ENCODE measurements around the gene RANBP9.

Gene RANBP9

DNA sequence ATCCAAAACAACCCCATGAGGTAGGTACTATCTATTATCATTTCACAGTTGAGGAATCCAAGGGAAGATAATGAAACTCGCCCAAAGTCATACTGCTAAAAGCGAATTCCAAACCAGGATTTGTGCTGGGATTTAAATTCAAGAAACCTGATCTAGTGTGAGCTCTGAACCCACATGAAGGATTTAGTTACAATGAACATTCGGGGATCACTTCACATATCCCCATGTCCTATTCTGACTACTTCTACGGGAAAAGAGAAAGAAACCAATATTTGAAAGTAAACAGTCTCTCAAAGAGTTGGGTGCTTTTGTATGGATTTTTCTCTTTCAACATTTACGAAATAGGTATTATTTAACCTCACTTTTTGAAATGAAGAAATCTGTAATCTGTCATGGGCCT, 12.9 kb downstream of the RANBP9 start:
- no peak overlapping the region for H3K4me3 Mint-ChIP-seq

DNA sequence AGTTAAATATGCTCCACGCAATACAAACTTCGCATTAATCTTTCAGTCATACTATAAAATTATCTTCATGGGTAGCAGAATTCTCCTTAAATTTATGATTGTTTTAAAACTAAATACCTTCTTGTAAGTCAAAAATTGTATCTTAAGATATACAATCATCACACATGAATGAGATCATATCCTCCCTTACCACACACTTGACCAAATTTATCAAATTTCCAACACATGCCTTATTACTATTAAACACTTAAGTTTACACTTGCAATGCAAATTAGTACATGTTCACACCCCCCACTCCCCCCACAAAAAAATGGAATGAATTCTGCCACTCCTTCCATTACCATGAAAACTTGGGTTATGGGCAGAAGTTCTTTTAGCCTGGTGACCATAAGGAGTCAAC, 13.8 kb downstream of the RANBP9 start:
- H3K4me1 Mint-ChIP-seq = peaks cover 30 to 59% of the 10 kb centered on the region in 2 donors
- no peaks in the 10 kb centered on the region for H3K27me3 Mint-ChIP-seq
- no peak overlapping the region for H3K4me3 Mint-ChIP-seq
- no peak for DNase-seq
- no peaks in the 10 kb centered on the region for H3K9me3 Mint-ChIP-seq
- H3K27ac Mint-ChIP-seq = no peak overlapping the region
- no peak for ATAC-seq (replicated peaks)
- H3K36me3 Mint-ChIP-seq = peaks cover 21 to 32% of the 10 kb centered on the region in 2 donors

More for the DNA sequence above, 12.9 kb downstream of the RANBP9 start:
- peaks cover 28 to 55% of the 10 kb centered on the region in 2 donors for H3K4me1 Mint-ChIP-seq
- H3K36me3 Mint-ChIP-seq = peaks cover 18 to 29% of the 10 kb centered on the region in 2 donors
- H3K27me3 Mint-ChIP-seq = no peaks in the 10 kb centered on the region
- H3K27ac Mint-ChIP-seq = no peak overlapping the region
- ATAC-seq (replicated peaks) = no peak
- no peaks in the 10 kb centered on the region for H3K9me3 Mint-ChIP-seq
- DNase-seq = no peak

DNA sequence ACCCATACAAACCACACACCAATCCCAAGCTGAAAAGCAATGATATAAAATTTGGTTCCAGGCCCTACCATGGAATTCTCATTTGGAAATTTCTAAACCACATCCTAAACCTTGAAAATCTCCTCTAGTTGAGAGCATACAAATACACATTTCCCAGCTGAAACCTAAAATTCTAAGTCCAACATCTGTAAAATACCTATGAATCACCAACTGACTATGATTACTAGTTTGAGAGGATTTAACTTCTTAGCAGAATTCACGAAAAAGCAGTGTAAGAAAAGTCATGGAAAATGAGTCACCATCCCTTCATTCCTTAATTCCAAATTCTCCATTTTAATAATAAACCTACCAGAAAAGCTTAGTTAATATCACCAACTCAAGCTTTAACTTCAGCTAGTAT, 15.4 kb downstream of the RANBP9 start:
- H3K27me3 Mint-ChIP-seq = no peaks in the 10 kb centered on the region
- no peak overlapping the region for H3K4me3 Mint-ChIP-seq
- ATAC-seq (replicated peaks) = no peak
- H3K4me1 Mint-ChIP-seq = peaks cover 27 to 56% of the 10 kb centered on the region in 2 donors
- H3K27ac Mint-ChIP-seq = no peak overlapping the region
- H3K36me3 Mint-ChIP-seq = peaks cover 24 to 28% of the 10 kb centered on the region in 2 donors
- no peak for DNase-seq
- no peaks in the 10 kb centered on the region for H3K9me3 Mint-ChIP-seq

DNA sequence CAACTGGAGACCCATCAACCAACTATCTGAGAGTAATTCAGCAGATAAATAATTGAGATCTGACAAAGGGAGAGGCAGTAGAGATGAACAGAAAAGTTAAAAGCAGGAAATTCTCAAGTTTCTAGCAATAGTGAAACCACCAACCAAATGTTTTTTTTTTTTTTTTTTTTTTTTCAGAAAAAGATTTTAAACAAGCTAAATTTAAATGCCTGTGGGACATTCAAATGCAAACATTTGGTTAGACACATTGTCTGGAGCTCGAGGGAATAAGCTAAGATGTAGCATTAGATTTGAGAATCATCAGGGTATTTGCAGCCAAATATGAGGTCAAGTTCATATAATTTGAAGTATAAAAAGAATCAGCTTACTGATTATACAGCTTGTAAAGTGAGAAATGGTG, 16.4 kb downstream of the RANBP9 start:
- peaks cover 18 to 28% of the 10 kb centered on the region in 2 donors for H3K36me3 Mint-ChIP-seq
- H3K4me1 Mint-ChIP-seq = peaks cover 21 to 47% of the 10 kb centered on the region in 2 donors
- no peak overlapping the region for H3K27ac Mint-ChIP-seq
- no peaks in the 10 kb centered on the region for H3K27me3 Mint-ChIP-seq
- no peak for ATAC-seq (replicated peaks)
- no peak overlapping the region for H3K4me3 Mint-ChIP-seq
- H3K9me3 Mint-ChIP-seq = no peaks in the 10 kb centered on the region
- no peak for DNase-seq

DNA sequence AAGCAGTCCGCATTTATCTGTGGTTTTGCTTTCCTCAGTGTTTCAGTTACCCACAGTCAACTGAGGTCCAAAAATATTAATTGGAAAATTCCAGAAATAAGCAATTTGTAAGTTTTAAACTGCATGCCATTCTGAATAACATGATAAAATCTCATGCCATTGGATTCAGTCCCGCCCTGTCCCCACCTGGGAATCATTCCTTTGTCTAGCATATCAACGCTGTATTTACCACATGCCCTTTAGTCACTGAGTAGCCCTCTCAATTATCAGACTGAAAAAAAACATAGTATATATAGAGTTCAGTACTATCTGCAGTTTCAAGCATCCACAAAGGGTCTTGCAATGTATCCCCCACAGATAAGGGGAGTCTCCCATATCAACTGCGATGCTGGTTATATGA, 17.1 kb downstream of the RANBP9 start:
- peaks cover 2 to 3% of the 10 kb centered on the region in 2 donors for H3K9me3 Mint-ChIP-seq
- no peaks in the 10 kb centered on the region for H3K27me3 Mint-ChIP-seq
- H3K36me3 Mint-ChIP-seq = peaks cover 22 to 33% of the 10 kb centered on the region in 2 donors
- DNase-seq (no peak), ATAC-seq (replicated peaks) (no peak)
- H3K4me1 Mint-ChIP-seq = peaks cover 22 to 49% of the 10 kb centered on the region in 2 donors
- H3K4me3 Mint-ChIP-seq = no peak overlapping the region
- no peak overlapping the region for H3K27ac Mint-ChIP-seq

DNA sequence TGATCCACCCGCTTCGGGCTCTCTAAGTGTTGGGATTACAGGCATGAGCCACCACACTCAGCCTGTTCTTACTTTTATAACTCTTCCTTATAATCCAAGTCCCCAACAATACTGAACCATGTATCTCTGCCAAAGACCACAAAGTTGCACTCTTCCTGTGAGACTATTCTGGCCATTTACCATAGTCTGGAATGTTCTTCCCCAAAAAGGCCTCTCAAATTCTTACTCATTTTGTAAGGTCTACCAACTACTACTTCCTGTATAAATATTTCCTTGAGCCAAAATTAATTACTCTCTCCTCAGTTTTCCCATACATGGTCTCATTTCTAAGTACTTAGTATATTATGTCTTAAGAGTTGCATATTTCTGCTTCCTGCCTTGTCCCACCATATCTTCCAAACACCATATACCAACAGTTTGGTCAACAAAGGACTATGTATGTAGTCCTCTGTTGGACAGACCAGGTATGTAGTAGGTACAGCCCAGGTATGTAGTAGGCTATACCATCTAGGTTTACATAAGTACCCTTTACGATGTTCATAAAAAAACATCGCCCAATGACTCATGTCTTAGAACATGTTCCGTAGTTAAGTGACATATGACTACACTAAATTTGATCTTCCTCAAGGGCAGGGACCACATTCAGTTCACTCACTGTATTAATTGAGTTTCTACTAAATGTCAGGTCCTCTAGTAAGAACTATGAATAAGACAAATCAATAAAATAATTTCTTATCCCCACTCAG, 22.0 kb downstream of the RANBP9 start:
- peaks cover 37 to 52% of the 10 kb centered on the region in 2 donors for H3K36me3 Mint-ChIP-seq
- peaks cover 4% of the 10 kb centered on the region in 2 donors for H3K9me3 Mint-ChIP-seq
- no peak for ATAC-seq (replicated peaks)
- no peak overlapping the region for H3K4me3 Mint-ChIP-seq
- H3K27ac Mint-ChIP-seq = peak overlapping the region; percentile 21
- H3K4me1 Mint-ChIP-seq = peaks cover 27 to 52% of the 10 kb centered on the region in 2 donors
- H3K27me3 Mint-ChIP-seq = no peaks in the 10 kb centered on the region
- no peak for DNase-seq

DNA sequence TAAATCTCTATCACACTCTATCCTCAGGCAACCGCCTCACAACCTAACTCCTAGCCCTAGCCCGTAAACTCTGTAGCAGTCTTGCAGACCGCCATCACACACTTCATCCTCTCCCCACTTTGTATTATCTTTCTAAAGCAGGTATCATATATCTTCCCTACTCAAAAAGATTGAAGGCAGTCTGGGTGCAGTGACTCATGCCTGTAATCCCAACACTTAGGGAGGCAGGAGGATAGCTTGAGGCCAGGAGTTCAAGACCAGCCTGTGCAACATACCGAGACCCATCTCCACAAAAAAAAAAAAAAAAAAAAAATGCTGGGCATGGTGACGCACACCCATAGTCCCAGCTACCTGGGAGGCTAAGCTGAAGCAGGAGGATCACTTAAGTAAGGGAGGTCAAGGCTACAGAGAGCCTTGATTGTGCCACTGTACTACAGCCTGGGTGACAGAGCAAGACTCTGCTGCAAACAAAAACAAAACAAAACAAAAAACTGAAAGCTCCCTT, 22.9 kb downstream of the RANBP9 start:
- no peaks in the 10 kb centered on the region for H3K27me3 Mint-ChIP-seq
- no peak for ATAC-seq (replicated peaks)
- no peak overlapping the region for H3K27ac Mint-ChIP-seq
- H3K36me3 Mint-ChIP-seq = peaks cover 34 to 52% of the 10 kb centered on the region in 2 donors
- no peak overlapping the region for H3K4me3 Mint-ChIP-seq
- peaks cover 34 to 54% of the 10 kb centered on the region in 2 donors for H3K4me1 Mint-ChIP-seq
- no peak for DNase-seq
- peaks cover 4% of the 10 kb centered on the region in 2 donors for H3K9me3 Mint-ChIP-seq

DNA sequence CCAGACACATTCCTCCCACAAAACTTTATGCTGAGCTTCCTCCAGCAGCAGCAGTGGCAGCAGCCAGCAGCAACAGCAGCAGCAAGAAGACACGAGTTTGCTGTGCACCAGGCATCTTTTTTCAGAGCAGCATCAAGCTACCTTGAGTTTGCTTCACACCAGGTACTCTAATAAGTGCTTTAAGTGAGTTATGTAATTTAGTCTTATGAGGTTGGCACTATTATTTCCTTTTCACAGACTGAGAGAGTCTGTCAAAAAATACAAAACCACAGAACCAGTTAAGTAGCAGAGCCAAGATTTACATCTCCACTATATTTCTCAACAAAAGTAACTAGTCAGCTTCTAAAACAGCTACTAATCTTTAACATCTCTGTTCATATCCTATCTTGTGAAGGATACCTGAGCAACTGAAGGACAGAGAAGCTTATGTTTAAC, 23.7 kb downstream of the RANBP9 start:
- peak overlapping the region; percentile 59 for H3K27ac Mint-ChIP-seq
- peaks cover 35 to 56% of the 10 kb centered on the region in 2 donors for H3K4me1 Mint-ChIP-seq
- H3K4me3 Mint-ChIP-seq = no peak overlapping the region
- no peak for DNase-seq
- H3K27me3 Mint-ChIP-seq = no peaks in the 10 kb centered on the region
- no peak for ATAC-seq (replicated peaks)
- peaks cover 4% of the 10 kb centered on the region in 2 donors for H3K9me3 Mint-ChIP-seq
- peaks cover 33 to 52% of the 10 kb centered on the region in 2 donors for H3K36me3 Mint-ChIP-seq

DNA sequence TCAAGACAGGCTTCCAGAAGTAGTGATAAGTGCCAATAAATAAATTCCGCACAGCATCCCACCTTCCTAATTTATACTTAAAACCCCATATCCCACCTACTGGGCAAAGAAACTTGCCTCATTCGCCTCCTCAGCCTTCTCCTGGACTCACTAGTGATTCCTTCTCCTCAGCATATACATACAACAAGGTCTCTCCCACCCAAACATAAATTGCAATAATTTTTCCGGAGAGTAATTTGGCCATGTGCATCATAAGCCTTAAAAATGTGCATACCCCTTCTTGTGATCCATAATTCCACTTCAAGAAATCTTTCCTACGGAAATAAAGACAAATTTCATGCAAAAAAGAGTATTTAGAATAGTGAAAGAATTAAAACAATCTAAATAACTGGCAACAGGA, 26.8 kb downstream of the RANBP9 start:
- DNase-seq (no peak), ATAC-seq (replicated peaks) (no peak)
- H3K27me3 Mint-ChIP-seq = no peaks in the 10 kb centered on the region
- no peak overlapping the region for H3K4me3 Mint-ChIP-seq
- peaks cover 40 to 63% of the 10 kb centered on the region in 2 donors for H3K4me1 Mint-ChIP-seq
- peaks cover 36 to 64% of the 10 kb centered on the region in 2 donors for H3K36me3 Mint-ChIP-seq
- H3K9me3 Mint-ChIP-seq = peaks cover 4 to 5% of the 10 kb centered on the region in 2 donors
- no peak overlapping the region for H3K27ac Mint-ChIP-seq

DNA sequence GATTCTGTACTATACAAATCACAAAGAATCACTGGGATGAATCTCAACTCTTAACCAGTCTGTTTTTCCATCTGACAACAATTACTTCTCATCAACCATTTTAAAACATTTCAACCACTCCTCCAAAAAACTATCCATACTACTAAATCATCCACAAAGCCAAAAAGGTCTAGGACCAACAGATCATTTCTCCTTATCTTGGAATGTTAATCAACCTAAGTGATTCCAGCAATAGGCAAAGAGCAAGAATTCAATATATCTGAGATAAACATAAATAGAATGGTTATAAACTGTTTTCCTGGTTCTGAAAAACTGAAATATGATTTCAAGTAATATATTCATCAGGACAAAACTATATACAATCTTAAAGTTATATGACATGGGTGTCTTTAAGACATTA, 28.6 kb downstream of the RANBP9 start:
- Mint-ChIP-seq H3K4me3 (no peak overlapping the region), H3K4me1 (peaks cover 31 to 45% of the 10 kb centered on the region in 2 donors), H3K9me3 (peaks cover 0 to 1% of the 10 kb centered on the region in 2 donors), H3K27ac (no peak overlapping the region), H3K27me3 (no peaks in the 10 kb centered on the region), H3K36me3 (peaks cover 27 to 60% of the 10 kb centered on the region in 2 donors)
- ATAC-seq (replicated peaks) (no peak), DNase-seq (no peak)

DNA sequence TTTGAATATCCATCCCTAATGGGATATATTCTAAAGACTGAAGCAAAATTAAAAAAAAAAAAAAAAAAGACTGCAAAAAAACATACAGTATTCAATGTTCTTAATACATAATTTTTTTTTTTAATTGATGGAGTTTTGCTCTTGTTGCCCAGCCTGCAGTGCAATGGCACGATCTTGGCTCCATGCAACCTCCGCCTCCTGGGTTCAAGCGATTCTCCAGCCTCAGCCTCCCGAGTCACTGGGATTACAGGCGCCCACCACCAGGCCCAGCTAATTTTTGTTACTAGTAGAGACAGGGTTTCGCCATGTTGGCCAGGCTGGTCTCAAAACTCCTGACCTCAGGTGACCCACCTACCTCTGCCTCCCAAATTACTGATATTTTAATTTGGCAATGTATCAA, 29.3 kb downstream of the RANBP9 start:
- H3K36me3 Mint-ChIP-seq = peaks cover 21 to 54% of the 10 kb centered on the region in 2 donors
- no peak overlapping the region for H3K27ac Mint-ChIP-seq
- no peak overlapping the region for H3K4me3 Mint-ChIP-seq
- DNase-seq (no peak), ATAC-seq (replicated peaks) (no peak)
- no peaks in the 10 kb centered on the region for H3K27me3 Mint-ChIP-seq
- H3K4me1 Mint-ChIP-seq = peaks cover 25 to 38% of the 10 kb centered on the region in 2 donors
- peaks cover 0 to 1% of the 10 kb centered on the region in 2 donors for H3K9me3 Mint-ChIP-seq

DNA sequence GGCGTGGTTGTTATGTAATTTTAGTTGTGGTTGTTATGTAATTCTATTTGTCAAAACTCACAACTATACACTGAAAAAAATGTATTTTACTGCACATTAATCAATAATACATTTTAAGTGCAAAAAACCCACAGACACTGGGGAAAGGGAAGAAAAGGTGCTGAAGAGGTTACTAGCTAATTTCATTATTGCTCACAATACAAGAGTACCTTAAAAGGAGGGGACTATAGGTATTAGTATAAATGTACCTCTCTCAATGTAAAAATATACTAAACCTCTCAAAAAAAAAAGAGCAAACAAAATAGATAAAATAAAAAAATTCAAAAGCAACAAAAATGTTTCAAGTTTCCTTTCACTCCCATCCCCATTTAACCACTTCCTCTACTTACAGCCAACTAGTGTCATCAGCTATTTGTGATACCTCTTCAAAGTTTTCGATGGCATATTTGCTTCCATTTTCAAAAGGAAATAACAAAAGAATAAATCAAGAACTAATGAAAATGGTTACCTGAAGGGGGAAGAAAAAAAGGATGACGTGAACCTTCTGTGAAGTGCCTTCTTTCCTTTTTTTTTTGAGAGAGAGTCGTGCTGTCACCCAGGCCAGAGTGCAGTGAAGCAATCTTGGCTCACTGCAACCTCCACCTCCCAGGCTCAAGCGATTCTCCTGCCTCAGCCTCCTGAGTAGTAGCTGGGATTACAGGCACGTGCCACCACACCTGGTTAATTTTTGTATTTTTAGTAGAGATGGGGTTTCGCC, 30.2 kb downstream of the RANBP9 start:
- peaks cover 24 to 52% of the 10 kb centered on the region in 2 donors for H3K36me3 Mint-ChIP-seq
- no peak for DNase-seq
- H3K27ac Mint-ChIP-seq = peak overlapping the region; percentile 71
- H3K4me1 Mint-ChIP-seq = peaks cover 21 to 34% of the 10 kb centered on the region in 2 donors
- peak; percentile 73 to 76 for ATAC-seq (replicated peaks)
- peak overlapping the region in 1 of 2 donors; percentile 51 for H3K4me3 Mint-ChIP-seq
- peaks cover 5 to 6% of the 10 kb centered on the region in 2 donors for H3K9me3 Mint-ChIP-seq
- no peaks in the 10 kb centered on the region for H3K27me3 Mint-ChIP-seq

DNA sequence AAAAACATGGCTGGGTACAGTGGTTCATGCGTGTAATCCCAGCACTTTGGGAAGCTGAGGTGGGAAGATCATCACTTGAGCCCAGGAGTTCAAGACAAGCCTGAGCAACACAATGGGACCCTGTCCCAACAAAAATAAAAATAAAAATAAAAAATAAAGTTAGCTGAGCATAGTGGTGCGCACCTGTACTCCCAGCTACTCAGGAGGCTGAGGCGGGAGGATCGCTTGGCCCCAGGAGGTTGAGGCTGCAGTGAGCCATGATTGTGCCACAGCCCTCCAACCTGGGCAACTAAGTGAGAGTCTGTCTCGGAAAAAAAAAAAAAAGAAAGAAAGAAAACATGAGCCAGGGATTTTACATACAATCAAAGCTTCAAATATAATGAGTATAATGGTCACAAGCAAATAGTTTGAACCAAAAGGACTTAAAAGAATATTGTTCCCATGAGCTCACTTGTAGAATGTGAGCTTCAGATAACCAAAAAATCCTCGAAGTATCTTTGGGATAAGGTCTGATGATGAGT, 31.1 kb downstream of the RANBP9 start:
- Mint-ChIP-seq H3K9me3 (peaks cover 5 to 6% of the 10 kb centered on the region in 2 donors), H3K36me3 (peaks cover 24 to 56% of the 10 kb centered on the region in 2 donors), H3K27ac (no peak overlapping the region), H3K4me1 (peaks cover 21 to 35% of the 10 kb centered on the region in 2 donors), H3K4me3 (no peak overlapping the region), H3K27me3 (no peaks in the 10 kb centered on the region)
- no peak for DNase-seq
- no peak for ATAC-seq (replicated peaks)

DNA sequence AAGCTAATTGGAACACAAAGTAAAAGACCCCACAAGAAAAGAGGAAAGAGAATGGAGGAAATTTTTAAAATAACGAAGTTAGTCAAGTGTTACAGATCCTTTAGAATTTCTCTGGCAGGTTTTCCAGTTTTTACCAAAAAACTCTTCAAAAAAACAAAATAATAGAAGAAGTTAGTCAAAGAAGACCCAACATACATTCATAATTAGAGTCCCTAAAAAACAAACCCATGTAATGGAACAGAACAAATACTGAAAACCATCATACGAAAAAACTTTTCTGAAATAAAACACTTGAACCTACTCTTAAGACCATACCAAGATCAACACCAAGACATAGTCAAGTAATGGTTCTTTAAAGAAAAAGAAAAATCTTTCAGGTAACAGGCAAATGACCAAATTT, 31.6 kb downstream of the RANBP9 start:
- no peak overlapping the region for H3K4me3 Mint-ChIP-seq
- no peak for ATAC-seq (replicated peaks)
- no peak for DNase-seq
- peaks cover 21 to 38% of the 10 kb centered on the region in 2 donors for H3K4me1 Mint-ChIP-seq
- H3K27ac Mint-ChIP-seq = no peak overlapping the region
- H3K27me3 Mint-ChIP-seq = no peaks in the 10 kb centered on the region
- H3K36me3 Mint-ChIP-seq = peaks cover 28 to 60% of the 10 kb centered on the region in 2 donors
- peaks cover 6 to 8% of the 10 kb centered on the region in 2 donors for H3K9me3 Mint-ChIP-seq
